Tibial nerve (tissue), 4 donors: Measurements from ENCODE around the gene HMG20B.

ENCODE experiments used
- CTCF ChIP-seq, 5 experiments: fragments of 200-600 bp in 3 of 5; fragments of 450-650 bp in 2 of 5; sonication (generic) in 3 of 5; IDR thresholded peaks; one replicate each; pipeline ENCODE4 v1.5.1; 2016 to 2019; ENCODE audit warnings: antibody characterized with exemption in 5 of 5, mild to moderate bottlenecking in 3 of 5, moderate library complexity in 2 of 5
- EP300 ChIP-seq, 2 donors: sonication (generic); formaldehyde crosslinking; IDR thresholded peaks; one replicate each; pipeline ENCODE4 v1.6.1; 2017; ENCODE audit warnings: antibody characterized with exemption in 2 of 2, mild to moderate bottlenecking in 1 of 2
- POLR2A ChIP-seq, 2 donors: fragments of 450-650 bp; IDR thresholded peaks; one replicate each; pipeline ENCODE4 v1.6.1; 2017; ENCODE audit warnings: antibody characterized with exemption in 2 of 2, mild to moderate bottlenecking in 2 of 2, moderate library complexity in 2 of 2

GRCh38 chr19:3601021-3601420, 28.3 kb downstream of the HMG20B start:
- TF ChIP-seq POLR2A (IDR thresholded peaks at IDR 0.05) (no peak), CTCF (IDR thresholded peaks at IDR 0.05) (no peak), EP300 (IDR thresholded peaks at IDR 0.05) (no peak)
